Muscle of back (tissue), 13 donors: ENCODE results near the gene MUC4. TPM values are rescaled to one million over a fixed set of nuclear protein-coding genes. Genes with fewer than 3 reads are reported as not detected.
A peak's percentile ranks its signal among the peaks of the same experiment; 100 is the strongest.

ENCODE experiments used
- DNase-seq, 3 donors: peaks; one replicate each; pipeline versions ENCODE4 v3.0.0 to v3.0.0-alpha.2; 2013
- long read RNA-seq, 9 donors: transcript quantifications; one replicate each; lab custom pipeline, GENCODE V29; 2026
- polyA plus RNA-seq, 10 donors: library from polyadenylated mRNA; unstranded; fragments of 120-200 nt; gene quantifications; one replicate each; pipeline ENCODE4 v1.2.1, GENCODE V29; 2013; ENCODE audit not compliant: insufficient read length in 10 of 10

MUC4 gene
- 1 to 10 TPM in 2 of 10 donors, under 1 TPM in 8; 0.30 to 2.0 (median 0.69) TPM for polyA plus RNA-seq
- long read RNA-seq, donor 1: 0 reads
- long read RNA-seq, donor 2: 0 reads
- long read RNA-seq, donor 3: 0 reads
- long read RNA-seq, donor 4: 0 reads
- long read RNA-seq, donor 5: 0 reads
- long read RNA-seq, donor 6: 0 reads
- long read RNA-seq, donor 7: 0 reads
- long read RNA-seq, donor 8: 0 reads
- long read RNA-seq, donor 9: 0 reads

GRCh38 chr3:195811756-195812155, at the start of gene MUC4:
Gene MUC4 (minus strand): TSS chr3:195811929. CDS start chr3:195811817, 112 bp downstream.
- DNase-seq: no peak

- DNase-seq: no peak
Measured at GRCh38 chr3:195860456-195860855, 48.7 kb upstream of the MUC4 start.

DNA sequence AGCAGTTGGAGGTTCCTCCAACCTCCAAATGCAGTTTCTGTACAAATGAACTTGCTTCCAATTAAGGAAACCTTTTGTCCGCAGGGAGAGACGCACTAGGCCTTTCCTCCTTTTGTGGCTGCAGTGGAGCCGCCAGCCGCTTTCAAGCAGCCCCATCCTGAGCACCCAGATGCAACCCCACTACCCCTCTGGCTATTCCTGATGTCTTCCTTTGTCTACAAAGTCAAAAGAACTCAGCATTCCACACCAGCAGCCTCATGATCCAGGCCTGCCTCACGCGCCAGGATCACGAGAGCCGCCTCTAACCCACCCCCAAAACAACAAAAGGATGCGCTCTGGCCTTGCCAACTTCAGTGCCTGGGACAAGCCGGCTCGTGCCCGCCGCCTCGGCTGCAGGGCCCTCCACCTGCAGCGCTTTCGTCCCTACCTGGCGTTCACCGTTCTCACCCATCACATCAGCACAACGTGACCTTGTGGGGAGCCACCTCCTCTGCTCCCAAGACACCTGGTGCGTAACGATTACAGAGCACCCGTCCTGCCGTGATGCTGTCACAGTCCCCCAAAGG, 48.2 kb upstream of the MUC4 start:
- no peak for DNase-seq

DNA sequence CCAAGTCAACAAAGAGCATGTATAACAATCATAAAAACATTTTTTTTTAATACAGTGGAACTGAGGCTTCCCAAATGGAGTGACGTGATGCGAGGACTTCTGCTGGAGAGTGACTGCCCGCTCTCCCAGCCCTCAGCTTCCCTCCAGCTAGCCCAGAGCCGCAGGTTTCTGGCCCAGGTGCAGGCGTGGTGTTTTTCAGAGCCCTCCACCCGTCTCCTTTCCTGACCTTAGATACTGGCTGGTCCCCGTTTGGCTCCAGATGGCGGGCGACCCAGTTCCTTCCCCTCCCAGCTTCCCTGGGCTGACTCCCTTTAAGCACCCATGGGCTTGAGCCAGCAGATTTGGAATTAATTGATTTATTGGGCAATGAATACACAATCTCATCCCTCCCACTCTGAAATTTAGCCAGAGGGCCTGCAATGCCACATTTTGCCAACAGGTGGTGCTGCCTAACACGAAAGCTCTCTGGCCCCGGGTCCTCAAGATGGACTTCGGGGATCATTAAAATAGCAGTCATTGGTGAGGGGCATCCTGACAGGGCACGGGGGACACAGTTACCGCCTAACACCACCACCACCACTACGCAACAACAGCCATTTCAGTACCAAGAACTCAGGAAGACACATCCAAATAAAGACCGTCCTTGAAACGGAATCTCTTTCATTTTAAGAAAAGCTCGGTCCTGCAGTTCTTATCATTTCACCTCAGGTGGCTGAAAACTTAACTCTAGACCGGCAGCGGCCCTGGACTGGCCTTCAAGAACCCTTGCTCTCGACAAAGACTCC, 47.5 kb upstream of the MUC4 start:
- peak; percentile 54 to 78 (median 65) for DNase-seq

DNA sequence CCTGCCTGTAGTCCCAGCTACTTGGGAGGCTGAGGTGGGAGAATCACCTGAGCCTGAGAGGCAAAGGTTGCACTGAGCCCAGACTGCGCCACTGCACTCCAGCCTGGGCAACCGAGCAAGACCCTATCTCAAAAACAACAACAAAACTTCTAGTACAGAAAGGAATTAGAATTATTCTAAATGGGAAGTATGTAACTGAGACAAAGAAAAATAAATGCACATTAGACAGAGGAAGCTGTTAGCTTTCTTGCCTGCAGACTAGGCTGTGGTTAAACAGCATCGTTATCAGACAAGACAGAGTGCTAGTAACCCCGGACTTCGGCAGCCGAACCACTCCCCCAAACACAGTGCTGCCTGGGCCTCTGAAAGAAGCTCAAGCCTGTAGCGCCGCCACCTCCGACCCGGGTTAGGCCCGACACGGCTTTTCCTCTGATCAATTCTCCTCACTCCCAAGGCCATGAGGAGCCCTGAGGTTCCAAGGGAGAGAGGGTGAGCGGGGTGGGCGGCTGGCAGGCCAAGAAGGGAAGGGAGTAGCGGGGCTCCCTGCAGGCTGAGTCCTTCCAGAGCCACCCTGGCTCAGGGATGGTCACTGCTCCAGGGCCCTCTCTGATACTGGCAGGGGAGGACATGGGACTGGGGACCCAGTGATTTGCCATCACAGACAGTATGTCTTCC, 44.8 kb upstream of the MUC4 start:
- no peak for DNase-seq

DNA sequence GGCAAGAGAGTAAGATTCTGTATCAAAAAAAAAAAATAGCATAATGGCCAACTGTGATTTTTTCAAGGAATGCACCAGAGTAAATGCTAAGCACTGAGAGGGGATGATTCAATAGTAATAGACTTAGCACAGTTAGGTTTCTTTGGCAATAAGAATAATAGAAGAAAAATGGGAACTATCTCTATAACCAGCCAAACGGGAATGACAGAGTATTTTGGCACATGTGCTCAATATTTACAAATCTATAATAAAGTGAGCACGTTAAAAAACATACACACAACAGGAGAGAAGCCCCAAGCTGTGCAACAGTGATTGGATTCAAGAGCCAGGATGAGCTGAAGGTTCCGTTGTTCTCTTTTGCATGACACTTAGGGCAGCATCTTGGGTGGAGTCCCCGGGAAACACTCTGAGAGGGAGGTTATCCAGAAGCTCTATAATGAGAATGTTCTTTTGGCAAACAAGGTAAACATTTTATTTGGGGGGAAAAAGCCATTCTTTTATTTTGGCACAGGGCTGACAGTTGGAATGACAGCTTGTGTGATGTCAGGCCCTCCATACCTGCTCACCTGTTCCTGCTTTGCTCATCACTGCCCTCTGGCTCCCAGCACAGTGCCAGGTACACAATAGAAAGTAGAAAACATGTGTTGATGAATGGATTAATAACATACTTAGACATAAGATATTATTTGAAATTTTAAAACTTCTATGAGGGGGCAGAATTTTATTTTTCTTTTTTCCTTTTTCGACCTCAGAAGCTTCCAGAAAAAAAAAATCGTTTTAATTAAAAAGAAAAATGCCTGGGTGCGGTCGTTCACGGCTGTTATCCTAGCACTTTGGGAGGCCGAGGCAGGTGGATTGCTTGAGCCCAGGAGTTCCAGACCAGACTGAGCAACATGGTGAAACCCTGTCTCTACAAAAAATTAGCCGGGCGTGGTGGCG, 44.0 kb upstream of the MUC4 start:
- DNase-seq: no peak

- no peak for DNase-seq
Measured at GRCh38 chr3:195854628-195855294, 43.0 kb upstream of the MUC4 start.

DNA sequence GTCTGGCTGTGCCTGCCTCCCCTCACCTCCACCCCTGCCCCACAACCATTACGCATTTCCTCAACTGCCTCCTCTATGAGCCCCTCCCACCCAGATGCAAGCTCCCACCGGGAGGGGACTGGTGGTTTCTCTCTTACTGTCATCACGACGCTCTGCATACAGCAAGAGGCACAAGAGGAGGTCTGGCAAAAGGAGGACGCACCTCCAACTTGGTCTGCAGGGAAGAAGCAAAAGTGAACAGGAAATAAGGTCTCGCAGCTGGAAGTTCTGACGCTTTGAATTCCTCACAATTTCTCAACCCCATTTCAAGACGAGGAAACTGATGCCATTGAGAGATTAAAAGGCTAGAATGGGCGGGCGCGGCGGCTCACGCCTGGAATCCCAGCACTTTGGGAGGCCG, 42.3 kb upstream of the MUC4 start:
- DNase-seq: no peak

DNA sequence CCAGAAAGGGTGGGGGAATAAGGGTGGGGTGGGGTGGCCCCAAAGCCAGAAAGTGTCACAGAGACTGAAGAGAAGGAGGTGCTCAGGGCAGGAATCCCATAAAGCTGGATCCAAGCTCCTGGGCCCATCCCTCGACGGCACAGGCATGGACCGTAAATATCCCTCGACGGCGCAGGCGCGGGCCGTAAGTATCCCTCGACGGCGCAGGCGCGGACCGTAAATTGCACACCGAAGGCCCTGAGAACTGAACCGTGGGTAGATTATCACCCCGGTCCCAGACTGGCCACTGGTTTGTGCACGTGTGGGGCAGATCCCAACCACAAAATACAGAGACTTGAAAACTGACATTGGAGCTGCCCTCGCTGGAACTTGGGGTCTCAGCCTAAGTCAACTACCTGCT, 41.3 kb upstream of the MUC4 start:
- DNase-seq: no peak

- peak; percentile 89 to 94 (median 92) for DNase-seq
Measured at GRCh38 chr3:195850857-195851543, 39.3 kb upstream of the MUC4 start.

DNA sequence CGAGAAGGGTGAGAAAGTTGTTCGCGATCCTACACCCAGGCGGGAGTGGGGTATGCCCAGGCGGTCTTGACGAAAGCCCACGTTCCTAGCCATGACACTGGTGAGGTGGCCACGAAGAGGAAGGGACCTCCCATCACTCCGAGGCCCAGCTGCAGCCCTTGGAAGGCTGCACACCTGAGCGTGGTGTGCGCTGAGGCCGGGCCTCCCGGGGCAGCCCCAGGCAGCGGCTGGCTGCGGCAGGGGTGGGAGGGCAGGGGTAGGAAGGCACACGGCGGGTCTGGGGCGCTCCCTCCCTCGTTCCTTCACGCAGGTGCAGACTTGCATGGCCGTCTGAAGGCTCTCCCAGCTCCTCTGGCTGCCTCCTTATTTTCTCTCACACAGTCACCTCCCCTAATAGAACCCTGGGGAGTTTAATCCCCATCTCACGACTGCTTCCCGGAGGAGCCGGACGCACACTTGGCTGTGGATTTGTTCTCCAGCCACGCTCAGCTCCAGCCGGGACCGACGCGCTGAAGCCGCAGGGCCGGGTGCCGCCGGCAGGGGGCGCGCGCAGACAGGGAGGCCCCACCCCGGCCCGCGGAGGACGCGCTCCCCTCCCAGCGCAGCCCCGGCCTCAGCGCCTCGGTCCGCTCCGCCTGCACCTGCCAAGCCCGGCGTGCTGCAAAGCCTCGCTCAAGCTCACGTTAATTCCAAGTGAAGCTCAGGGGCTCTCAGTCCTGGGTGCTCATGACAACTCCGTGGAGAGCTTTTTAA, 37.8 kb upstream of the MUC4 start:
- DNase-seq: no peak

DNA sequence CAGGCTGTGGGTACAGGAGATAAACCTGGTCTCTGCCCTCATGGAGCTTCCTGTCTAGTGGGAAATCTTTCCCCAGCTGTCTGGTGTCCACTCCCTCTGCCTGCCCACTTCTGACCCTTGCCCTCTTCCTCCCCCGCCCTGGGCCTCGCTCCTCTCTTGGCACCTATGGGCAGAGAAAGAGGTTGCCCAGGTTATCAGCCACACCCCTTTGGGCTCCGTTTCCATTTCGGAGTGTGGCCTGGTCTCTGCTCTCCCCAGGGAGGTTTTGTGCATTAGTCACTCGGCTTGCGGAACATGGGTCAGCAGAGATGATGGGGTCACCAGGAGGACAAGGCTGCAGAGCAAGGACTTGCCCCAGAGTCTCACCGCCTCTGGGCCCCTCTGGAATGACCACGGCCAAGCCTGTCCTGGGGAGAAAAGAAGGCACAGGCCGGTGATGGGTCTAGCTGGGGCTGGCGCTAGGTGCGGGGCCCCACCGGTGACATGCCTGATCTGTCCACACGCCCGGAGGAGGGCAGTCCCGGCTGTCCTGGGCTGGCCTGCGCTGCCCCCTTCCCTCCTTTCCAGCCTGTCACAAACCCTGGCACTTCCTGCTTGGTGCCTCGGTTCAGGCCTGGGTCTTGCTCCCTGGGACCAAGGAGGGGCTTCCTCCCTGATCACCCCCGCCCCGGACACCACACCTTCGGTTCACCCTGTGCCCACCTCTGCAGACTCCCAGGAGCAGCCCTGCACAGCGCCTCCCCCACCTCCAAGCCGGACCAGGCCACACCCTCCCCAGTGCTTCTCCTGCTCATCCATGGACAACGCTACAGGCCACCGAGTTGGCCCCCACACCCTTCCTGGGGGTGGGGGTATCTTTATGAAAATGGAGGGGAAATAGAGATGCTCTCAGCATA, 35.6 kb upstream of the MUC4 start:
- no peak for DNase-seq

- no peak for DNase-seq
Measured at GRCh38 chr3:195845483-195845882, 33.8 kb upstream of the MUC4 start.

DNA sequence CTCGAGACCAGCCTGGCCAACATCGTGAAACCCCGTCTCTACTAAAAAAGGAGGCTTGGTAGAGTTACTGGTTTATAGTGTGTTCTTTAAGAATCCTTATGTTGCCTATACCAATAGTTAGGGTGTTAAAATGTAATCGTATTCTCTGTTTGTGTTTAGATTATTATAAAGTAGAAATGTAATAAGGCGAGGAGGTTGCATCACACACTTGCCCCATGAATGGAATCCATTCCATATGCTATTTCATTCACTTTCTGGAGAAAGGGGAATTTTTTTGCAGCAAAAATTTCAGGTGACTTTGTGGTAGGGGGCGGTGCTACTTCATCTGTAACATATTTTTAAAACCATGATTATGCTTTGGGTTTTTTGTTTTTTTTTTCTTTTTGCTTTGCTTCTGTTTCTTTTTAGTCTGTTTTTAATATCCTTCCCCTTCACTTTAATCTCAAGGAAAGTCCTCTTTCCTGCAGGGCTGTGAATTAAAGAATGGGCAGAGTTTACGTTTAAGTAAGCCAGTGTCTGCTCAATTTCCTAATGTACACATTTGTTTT, 33.0 kb upstream of the MUC4 start:
- DNase-seq: no peak

- peak in 1 of 3 donors; percentile 28 for DNase-seq
Measured at GRCh38 chr3:195839260-195840010, 27.7 kb upstream of the MUC4 start.

- DNase-seq: no peak
Measured at GRCh38 chr3:195838714-195839113, 27.0 kb upstream of the MUC4 start.

DNA sequence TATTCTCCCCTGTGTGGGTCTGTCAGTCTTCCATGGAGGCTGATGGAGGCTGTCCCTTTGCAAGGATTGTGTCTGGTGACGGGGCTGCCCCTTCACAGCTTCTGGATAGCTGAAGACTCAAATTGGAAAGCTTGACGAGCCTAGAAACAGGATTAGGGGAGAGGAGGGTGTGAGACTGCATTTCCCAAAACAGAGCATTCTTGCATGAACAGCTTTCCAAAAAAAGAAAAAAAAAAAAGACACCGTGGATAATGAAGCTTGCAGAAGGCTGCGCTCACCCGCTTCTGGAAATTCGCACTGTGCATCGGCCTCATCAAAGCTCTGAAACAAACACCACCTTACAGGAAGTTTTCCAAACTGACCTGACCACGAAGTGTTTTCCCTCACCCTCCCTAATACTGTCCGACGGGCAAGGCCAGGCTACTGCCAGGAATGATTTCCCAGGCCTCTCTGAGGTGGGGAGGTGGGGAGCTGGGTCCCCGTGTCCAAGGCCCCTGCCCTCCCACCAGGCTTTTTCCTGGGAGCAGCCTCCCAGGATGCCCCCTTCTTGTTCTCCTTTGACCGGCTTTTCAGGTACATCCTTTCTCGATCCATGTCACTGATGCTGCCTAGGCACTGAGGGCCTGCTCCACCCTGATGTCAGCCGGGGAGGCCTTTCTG, 24.9 kb upstream of the MUC4 start:
- DNase-seq: no peak
